GM21381 (cell line): ENCODE results near the gene GDNF.
"Not testable (repeated sequence)": the region's sequence is repeated elsewhere in the genome, so short reads cannot be mapped to it uniquely, and the experiment has no call there.

Experiments used
- ATAC-seq: cut with Tn5 transposase; IDR thresholded peaks from one replicate; pipeline ENCODE4 v1.9.1; 2021; ENCODE audit warnings: mild to moderate bottlenecking, moderate library complexity; ENCODE audit not compliant: unreplicated experiment

Gene GDNF, protein sequence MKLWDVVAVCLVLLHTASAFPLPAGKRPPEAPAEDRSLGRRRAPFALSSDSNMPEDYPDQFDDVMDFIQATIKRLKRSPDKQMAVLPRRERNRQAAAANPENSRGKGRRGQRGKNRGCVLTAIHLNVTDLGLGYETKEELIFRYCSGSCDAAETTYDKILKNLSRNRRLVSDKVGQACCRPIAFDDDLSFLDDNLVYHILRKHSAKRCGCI

DNA sequence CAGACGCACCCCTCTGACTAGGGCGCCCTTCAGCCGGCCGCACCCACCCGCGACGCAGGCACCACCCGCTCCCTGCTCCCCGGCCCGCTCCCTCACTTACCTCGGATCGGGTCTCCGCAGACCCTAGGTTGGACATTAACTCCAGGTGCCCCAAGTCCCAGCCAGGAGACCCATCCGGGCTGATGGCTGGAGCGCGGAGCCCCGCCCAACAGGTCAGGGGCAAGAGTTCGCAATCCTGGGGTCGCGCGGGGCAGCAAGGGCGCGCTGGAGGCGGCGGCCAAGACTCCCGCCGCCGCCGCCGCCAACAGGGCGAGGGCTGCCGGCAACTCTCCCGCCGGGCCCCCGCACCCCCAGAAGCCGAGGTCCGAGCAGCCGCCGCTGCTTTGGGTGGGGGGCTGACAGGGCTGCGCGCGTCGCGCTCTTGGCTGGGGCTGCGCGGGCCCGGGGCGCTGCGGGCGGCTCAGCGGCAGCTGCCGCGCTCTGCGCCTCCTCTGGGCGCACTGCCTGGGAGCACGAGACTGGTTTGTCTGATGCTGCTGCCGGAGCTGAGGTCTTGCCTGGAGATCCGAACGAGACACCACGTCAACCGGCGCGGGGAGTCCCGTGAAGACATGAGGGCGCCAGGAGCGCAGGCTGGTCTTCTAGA is at the start of gene GDNF:
Gene GDNF, minus strand, starts transcription at position 635 of the 646 bp plus-strand sequence. CDS start 5,245 bp downstream, outside the sequence.
- no peak for ATAC-seq

DNA sequence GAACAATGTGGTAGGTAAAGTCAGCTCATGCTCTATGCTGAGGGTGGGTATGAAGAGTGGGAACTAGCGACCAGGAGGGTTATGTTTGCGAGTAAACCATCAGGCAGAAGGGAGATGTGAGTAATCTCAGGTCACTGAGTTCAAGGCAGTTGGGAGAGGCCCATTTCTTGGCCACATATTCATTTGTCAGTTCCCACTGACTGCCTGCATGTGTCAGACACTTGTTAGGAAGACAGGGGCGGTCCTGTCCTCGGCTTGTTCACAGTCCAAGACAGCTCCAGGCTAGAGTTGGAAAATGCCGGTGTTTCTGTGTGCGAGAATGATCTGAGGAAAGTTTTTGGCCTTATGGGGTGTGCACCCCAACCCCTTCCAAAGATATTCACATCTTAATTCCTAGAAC is 48.6 kb upstream of the GDNF start:
- ATAC-seq, result no peak

GRCh38 chr5:37886242-37886905 is 46.5 kb upstream of the GDNF start:
- ATAC-seq, result no peak

DNA sequence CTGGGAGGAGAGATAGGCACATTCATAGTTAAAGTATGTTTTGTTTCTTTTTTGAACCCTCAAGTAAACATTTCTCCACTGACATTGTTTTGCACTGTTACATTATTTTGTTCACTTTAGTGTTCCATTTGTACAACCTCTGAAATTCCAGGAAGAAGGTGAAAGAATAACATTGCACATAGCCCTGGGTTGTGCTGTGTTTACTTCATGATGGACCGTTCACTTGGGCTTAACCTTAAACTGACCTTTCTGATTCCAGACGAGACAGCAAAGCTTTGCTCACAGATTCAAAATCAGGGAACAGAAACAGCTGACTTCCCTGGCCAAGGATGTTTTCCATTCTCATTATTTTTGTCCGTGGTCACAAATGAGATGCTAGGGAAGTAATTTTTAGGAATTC is 42.8 kb upstream of the GDNF start:
- ATAC-seq, result no peak

GRCh38 chr5:37881359-37881758 is 41.5 kb upstream of the GDNF start:
- ATAC-seq, result peak; percentile 77

DNA sequence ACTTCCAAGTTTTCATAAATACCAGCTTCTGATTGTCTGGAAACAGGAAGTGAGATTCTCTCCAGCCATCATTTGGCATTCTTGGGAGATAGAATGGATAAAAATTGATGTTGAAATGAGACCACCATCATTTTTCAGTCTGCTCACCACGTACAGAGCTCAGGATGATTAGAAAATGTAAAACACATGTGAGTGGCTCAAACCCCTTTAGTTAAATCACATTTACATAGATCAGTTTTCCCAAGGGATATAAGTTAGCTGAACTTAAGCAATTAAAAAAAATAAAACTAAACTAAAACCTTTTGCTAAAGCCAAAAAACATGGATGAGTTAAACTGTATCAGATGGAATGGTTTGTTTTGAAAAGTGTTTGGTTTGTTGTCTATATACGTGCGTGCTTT is 37.1 kb upstream of the GDNF start:
- ATAC-seq, result no peak

- ATAC-seq, result no peak
Observed at GRCh38 chr5:37876245-37876644, 36.4 kb upstream of the GDNF start.

DNA sequence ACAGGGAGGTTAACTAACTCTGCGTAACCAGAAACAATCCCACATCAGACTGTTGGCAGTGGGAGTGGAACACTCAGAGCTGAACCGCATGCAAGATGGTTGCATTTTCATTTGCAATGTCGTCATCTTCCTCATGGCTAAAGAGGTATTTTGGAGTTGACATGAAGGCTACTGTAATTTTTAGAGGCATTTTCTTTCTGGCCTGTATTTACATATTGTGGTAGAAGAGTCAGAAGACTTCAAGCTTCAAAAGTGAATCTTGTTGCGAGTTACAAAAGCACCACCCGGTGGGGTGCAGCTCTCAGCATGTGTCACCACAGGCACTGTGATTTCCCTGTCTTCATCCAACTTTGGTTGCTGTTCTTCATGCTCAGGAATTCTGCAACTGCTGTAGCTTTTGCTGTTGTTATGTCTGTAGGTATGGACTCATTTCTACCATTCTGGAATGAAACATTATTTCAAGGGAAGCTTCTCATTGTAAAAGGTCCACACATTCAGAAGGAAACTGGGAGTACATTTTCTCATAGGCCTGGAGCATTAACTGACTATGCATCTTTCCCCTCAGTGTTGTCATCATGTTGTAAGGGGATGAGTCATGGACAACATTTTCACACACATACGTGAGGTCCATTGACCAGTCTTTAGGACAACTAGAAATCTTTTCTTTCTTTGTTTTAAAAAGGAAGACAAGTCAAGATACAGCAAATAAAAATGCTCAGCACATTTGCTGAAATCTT is 35.4 kb upstream of the GDNF start:
- no peak for ATAC-seq

DNA sequence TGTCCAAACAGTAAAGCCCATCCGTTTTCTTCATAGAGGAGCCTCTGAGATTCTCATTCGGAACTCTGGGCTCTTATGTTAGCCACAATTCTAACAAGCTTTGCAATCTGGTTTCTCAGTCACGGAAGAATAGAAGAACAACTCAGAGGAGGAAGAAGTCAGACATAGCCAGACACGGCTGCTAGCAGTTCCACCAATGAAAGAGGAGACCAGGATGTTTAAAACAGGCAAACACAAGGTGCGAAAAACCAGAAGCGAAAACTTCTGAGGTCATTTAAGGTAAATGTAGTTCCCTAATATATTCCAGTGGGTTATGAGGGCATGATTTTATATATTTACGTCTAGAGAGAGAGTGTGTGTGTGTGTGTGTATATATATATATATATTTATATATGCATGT is 34.1 kb upstream of the GDNF start:
- ATAC-seq, result no peak

DNA sequence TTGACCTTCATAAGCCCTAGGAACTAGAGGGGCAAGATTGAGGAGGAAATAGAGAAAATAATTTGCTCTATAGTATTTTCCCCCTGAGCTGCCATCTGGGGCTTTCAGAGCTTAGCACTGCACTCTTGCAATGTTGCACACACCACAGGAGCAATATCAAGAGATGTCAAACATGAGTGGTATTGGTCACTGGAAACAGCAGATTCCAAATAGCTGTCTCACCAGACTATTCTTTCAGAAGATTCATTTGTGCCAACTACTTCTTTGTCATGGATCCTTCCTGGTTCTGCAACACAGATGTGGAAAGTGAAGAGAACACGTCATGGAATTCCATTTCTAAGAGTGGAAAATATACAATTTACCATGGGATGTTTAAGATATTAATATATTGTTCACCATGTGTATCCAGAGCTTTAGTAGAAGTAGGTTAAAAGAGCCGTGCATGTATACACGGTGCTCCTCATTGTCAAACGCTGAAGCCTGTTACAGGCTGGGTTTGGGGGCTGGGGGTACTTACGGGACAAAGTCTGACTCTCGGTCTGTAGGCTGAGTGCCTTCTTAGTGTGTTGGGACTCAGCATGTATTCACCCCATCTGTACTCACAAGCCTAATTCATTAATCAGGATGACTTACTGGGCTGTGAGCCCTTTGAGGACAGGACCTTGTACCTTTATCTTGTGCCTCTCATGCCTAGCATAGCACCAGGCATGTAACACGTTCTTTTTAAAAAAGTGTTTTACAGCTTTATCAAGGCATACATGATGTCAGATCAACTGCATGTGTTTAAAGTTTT is 31.4 kb upstream of the GDNF start:
- ATAC-seq, result no peak

- no peak for ATAC-seq
Observed at GRCh38 chr5:37869216-37869615, 29.4 kb upstream of the GDNF start.

DNA sequence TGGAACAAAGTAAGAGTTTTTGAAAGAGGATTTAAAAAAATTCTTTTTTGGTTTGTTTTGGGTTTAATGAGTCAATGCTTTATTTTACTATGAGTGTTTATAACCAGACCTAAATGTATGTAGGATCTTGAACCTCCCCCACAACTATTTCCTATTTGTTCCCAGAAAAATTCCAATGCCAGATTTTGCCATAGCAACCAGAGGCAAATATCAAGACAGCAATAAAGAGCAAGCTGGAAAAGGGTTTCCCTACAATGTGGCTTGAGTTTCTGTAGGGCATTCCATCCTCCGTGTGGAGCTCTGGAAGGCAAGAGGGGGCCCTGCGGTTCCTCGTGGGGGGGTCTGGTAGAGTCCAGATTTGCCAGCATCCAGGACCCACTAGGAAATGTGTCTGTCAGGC is 27.8 kb upstream of the GDNF start:
- no peak for ATAC-seq

DNA sequence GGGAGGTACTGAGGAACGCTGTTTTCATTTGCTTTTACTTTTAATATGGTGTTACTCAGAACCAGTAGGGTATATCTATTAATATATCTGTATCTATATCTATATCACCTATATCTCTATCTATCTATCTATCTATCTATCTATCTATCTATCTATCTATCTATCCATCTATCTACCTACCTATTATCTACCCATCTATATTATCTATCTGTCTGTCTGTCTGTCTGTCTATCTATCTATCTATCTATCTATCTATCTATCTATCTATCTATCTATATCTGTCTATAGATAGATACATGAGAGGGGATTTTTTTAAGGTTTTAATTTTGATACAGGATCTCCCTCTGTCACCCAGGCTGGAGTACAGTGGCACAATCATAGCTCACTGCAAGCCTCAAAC is 23.1 kb upstream of the GDNF start:
- not testable (repeated sequence) for ATAC-seq

DNA sequence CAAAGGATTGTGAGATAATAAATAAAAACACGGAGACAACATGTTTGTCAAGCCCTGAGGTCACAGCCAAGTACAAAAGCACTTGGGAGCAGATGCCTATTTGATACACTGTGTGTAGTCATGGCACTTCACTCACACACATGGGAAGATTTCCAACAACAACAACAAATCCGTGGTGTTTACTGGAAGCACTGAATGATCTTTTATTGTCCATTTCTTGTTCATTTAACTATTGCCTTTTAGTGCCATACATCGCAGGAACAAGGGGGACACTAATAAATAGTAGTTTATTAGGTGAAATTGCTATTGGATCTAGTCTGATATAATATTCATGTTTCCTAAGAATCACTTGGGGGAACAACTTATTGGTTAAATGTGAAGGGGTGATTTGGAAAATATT is 20.4 kb upstream of the GDNF start:
- ATAC-seq, result no peak

- peak; percentile 94 for ATAC-seq
Observed at GRCh38 chr5:37859805-37860204, 20.0 kb upstream of the GDNF start.

DNA sequence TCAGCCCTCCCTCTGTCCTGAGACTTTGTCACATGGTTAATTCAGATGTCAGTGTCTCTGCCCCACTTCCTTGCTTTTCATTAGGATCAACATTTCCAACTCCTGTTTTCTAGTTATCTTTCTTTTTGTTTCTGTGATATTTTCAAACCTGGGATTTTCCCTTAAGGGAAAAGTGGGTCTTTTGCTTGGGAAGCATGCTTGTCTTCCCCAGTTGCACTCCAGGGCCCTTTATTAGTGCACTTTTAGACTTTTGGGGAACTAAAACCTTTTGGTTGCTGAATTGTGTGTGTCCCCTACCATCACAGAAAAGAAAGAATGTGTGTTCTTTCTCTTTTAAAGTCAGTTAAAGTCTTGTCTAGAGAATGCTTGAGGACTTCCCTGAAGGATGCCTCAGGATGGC is 18.4 kb upstream of the GDNF start:
- ATAC-seq, result no peak

DNA sequence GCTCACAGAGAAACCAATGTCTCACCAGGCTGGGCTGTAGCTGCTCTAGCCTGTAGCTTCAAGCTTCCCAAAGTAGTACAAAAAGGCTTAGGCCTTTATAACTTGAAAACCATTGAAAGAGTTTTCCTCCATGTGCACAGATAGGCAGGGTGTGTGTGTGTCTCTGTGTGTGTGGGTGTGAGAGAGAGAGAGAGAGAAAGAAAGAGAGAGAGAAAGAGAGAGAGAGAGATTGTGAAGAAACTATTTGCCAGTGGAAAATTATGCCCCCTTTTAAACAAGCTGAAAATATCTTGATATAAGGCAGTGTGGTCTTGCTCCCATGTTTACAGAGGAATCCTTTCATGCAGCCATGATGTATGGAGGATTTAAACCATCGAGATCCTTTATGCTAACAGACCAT is 17.9 kb upstream of the GDNF start:
- no peak for ATAC-seq

DNA sequence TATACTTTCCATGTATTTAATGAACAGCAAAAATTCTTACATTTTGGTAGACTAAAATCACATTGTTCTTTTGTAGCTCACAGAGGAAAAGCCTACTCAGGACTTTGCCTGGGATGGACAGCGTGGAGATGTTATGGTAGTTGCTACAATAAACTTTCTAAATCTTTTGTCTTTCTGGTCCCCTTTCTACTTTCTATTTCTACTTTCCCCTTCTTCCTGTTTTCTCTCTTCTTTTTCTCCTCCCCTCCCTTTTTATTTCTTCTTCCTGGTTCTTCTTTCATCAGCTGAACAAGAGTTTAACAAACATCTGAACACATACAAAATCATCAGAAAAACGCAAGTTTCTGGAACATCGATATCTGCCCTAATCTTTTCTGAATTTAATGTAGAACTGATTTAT is 15.6 kb upstream of the GDNF start:
- ATAC-seq, result no peak

GRCh38 chr5:37851305-37851704 is 11.5 kb upstream of the GDNF start:
- no peak for ATAC-seq

GRCh38 chr5:37850226-37850865 is 10.5 kb upstream of the GDNF start:
- ATAC-seq, result no peak
